B cell (primary cell): Measurements from ENCODE around the gene PDHX. TPM values are rescaled to one million over a fixed set of nuclear protein-coding genes. Genes with fewer than 3 reads are reported as not detected.

ENCODE experiments used
- ATAC-seq: fragments of 200-7000 bp; cut with Tn5 transposase; one replicate; pipeline ENCODE4 v1.10.0; 2021; ENCODE audit warnings: low read depth, mild to moderate bottlenecking, moderate number of reproducible peaks, moderate library complexity
- CTCF ChIA-PET: fragments of 350-600 bp; sonication (Branson Sonifier 250); formaldehyde crosslinking; loops from one replicate; lab custom pipeline; 2021; ENCODE audit warnings: antibody characterized with exemption, inconsistent platforms; lab: Charles Lee
- POLR2A ChIA-PET: fragments of 350-600 bp; sonication (Branson Sonifier 250); formaldehyde crosslinking; loops from one replicate; lab custom pipeline; 2021; ENCODE audit warnings: antibody characterized with exemption; lab: Charles Lee
- DNase-seq: peaks from one replicate; pipeline ENCODE4 v3.0.0; 2013
- H2AFZ ChIP-seq: 2 replicates; pipeline ENCODE4 v1.6.1; 2012; ENCODE audit warnings: mild to moderate bottlenecking, low read depth, low read length; ENCODE audit not compliant: insufficient read depth, poor library complexity, severe bottlenecking
- H3K27ac ChIP-seq, 2 donors: 1 replicate in 1 of 2; 2 replicates in 1 of 2; pipeline ENCODE4 v1.5.1; 2012 to 2013; ENCODE audit warnings: low read length in 2 of 2, mild to moderate bottlenecking in 2 of 2, moderate library complexity in 1 of 2
- H3K27me3 ChIP-seq, 4 experiments: fragments of 200-600 bp in 1 of 4; sonication (generic) in 1 of 4; replicated peaks in 1 of 4; 1 replicate in 2 of 4; 2 replicates in 2 of 4; pipeline versions ENCODE4 v1.6.1 to v1.7.0; 2013 to 2016; ENCODE audit warnings: low read length in 3 of 4, mild to moderate bottlenecking in 2 of 4, mixed read lengths in 1 of 4, moderate library complexity in 1 of 4; ENCODE audit not compliant: insufficient read depth in 4 of 4, control insufficient read depth in 3 of 4; ENCODE audit errors: control extremely low read depth in 1 of 4
- H3K36me3 ChIP-seq, 2 experiments: replicated peaks in 1 of 2; 1 replicate in 1 of 2; 2 replicates in 1 of 2; pipeline versions ENCODE4 v1.6.1 to v1.7.1; 2013; ENCODE audit warnings: low read length in 1 of 2; ENCODE audit not compliant: insufficient read depth in 2 of 2, control insufficient read depth in 1 of 2; ENCODE audit errors: control extremely low read depth in 1 of 2, extremely low read depth in 1 of 2
- H3K4me1 ChIP-seq, 2 donors: fragments of 200-600 bp in 1 of 2; sonication (generic) in 1 of 2; 1 replicate in 1 of 2; 2 replicates in 1 of 2; pipeline versions ENCODE4 v1.5.1 to v1.6.1; 2013 to 2017; ENCODE audit warnings: low read length in 2 of 2; ENCODE audit not compliant: control insufficient read depth in 2 of 2, insufficient read depth in 2 of 2
- H3K4me2 ChIP-seq: replicated peaks from 2 replicates; pipeline ENCODE3; 2012; ENCODE audit warnings: mild to moderate bottlenecking, low read depth, low read length; ENCODE audit not compliant: poor library complexity, severe bottlenecking
- H3K4me3 ChIP-seq, 5 experiments: fragments of 200-600 bp in 1 of 5; sonication (generic) in 1 of 5; 1 replicate in 3 of 5; 2 replicates in 2 of 5; pipeline versions ENCODE4 v1.5.1 to v1.7.0; 2011 to 2016; ENCODE audit warnings: low read length in 4 of 5, mild to moderate bottlenecking in 4 of 5, low read depth in 2 of 5, control low read depth in 1 of 5, moderate library complexity in 1 of 5; ENCODE audit not compliant: insufficient read depth in 1 of 5; ENCODE audit errors: control extremely low read depth in 1 of 5, extremely low read depth in 1 of 5
- H3K79me2 ChIP-seq: fragments of 200-600 bp; sonication (generic); one replicate; pipeline ENCODE4 v1.6.0; 2016; ENCODE audit warnings: low read length; ENCODE audit not compliant: control insufficient read depth, insufficient read depth
- H3K9ac ChIP-seq: fragments of 200-600 bp; sonication (generic); 2 replicates; pipeline ENCODE4 v1.6.1; 2017; ENCODE audit warnings: mild to moderate bottlenecking, low read length, moderate library complexity
- H3K9me3 ChIP-seq, 3 donors: one replicate each; pipeline versions ENCODE4 v1.6.1 to v1.7.1; 2013; ENCODE audit warnings: low read length in 2 of 3; ENCODE audit not compliant: control insufficient read depth in 2 of 3, insufficient read depth in 1 of 3; ENCODE audit errors: control extremely low read depth in 1 of 3
- H4K20me1 ChIP-seq: 2 replicates; pipeline ENCODE4 v1.6.0; 2012; ENCODE audit warnings: mild to moderate bottlenecking, low read length; ENCODE audit not compliant: insufficient read depth, control insufficient read depth, poor library complexity, severe bottlenecking
- H3K27ac Mint-ChIP-seq: one replicate; pipeline ENCODE4 v1.8.0; 2021; ENCODE audit warnings: mixed read lengths
- H3K27me3 Mint-ChIP-seq: one replicate; pipeline ENCODE4 v1.8.0; 2021; ENCODE audit warnings: mixed read lengths
- H3K4me1 Mint-ChIP-seq: one replicate; pipeline ENCODE4 v1.8.0; 2021; ENCODE audit warnings: mixed read lengths
- H3K4me3 Mint-ChIP-seq: one replicate; pipeline ENCODE4 v1.8.0; 2021; ENCODE audit warnings: mixed read lengths
- H3K9me3 Mint-ChIP-seq: one replicate; pipeline ENCODE4 v1.8.0; 2022; ENCODE audit warnings: mixed read lengths; ENCODE audit not compliant: insufficient read depth
- CTCF ChIP-seq: fragments of 200-600 bp; IDR thresholded peaks from one replicate; pipeline ENCODE4 v1.8.0; 2022; ENCODE audit warnings: antibody characterized with exemption, mild to moderate bottlenecking
- EZH2 ChIP-seq: IDR thresholded peaks from 2 replicates; pipeline ENCODE4 v1.6.1; 2012; ENCODE audit warnings: borderline replicate concordance, low read depth, mild to moderate bottlenecking, moderate library complexity, low read length; ENCODE audit not compliant: insufficient read depth, poor library complexity, severe bottlenecking
- WGBS: methylation state at CpG from one replicate; pipeline ENCODE4 v1.1.5; 2013; ENCODE audit warnings: missing lambda C conversion rate; ENCODE audit not compliant: insufficient coverage; 5-methylcytosine and 5-hydroxymethylcytosine counted together
- intact Hi-C: fragments of 100-400 bp; cut with micrococcal nuclease; formaldehyde crosslinking; loops from one replicate; pipeline ENCODE4 v1.10.0; 2022
- polyA minus RNA-seq: library from RNA; depleted of rRNA, polyadenylated mRNA; stranded (reverse); fragments of >200 nt; gene quantifications from 2 replicates; pipeline ENCODE4 v1.2.3, GENCODE V29; 2012
- polyA plus RNA-seq: library from polyadenylated mRNA; depleted of rRNA; stranded (reverse); fragments of >200 nt; gene quantifications from 2 replicates; pipeline ENCODE4 v1.2.3, GENCODE V29; 2012
- total RNA-seq, 2 donors: library from RNA; stranded (reverse); fragments of 120-200 nt in 1 of 2; gene quantifications; 1 replicate in 1 of 2; 2 replicates in 1 of 2; pipeline versions ENCODE4 v1.2.3 to v1.2.4, GENCODE V29; 2013 to 2022

PDHX gene
- total RNA-seq (25.8 and 35.4 TPM in 2 replicates), polyA plus RNA-seq (6.2 and 11.0 TPM in 2 replicates), polyA minus RNA-seq (17.7 and 19.0 TPM in 2 replicates)
- total RNA-seq (2013), result 27.0 TPM

DNA sequence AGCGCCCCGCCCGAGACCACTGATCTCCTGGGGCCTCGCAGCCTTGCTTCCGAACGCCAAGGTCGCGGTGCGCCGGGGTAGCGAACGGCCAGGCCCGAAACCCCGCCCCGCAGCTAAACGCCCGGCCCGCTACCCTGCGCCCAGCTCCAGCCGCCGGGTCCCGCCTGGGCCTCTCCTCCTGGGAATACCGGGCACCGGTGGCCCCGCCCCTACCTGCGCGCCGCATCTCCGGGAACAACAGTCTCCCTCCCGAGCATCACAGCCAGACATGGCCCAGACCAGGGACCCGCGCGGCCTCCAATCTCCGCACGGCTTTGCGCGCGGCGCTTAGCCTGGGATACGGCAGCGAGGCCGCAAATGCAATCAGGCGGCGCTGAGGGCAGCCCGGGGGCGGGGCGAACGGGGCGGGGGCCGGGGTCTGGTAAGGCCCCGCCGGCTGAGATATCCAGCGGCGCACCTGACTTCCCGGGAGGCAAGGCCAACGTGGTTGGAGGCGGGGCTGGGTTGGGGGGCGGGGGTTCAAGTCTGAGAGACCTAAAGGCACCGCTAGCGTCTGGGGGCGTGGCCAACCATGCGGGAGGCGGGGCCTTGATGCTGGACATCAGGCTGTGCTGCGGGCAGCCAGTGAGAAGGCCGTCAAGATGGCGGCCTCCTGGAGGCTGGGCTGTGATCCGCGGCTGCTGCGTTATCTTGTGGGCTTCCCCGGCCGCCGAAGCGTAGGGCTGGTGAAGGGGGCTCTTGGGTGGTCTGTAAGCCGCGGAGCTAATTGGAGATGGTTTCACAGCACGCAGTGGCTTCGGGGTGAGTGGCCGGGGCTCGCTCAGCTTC lies at the start of gene PDHX, which contains the start of gene APIP:
Gene PDHX (plus strand): TSS at position 604 of the 828 bp plus-strand sequence. CDS start 38 bp downstream, at position 642.
Gene APIP (minus strand): TSS at position 365 of the 828 bp plus-strand sequence. CDS start 95 bp downstream, at position 270.
- TF ChIP-seq CTCF (no peak), EZH2 (no peak)
- H3K27me3 Mint-ChIP-seq, result no peaks in the 10 kb centered on the region
- ATAC-seq (peak; percentile 93), DNase-seq (peak; percentile 94)
- Histone ChIP-seq H3K4me1 (peaks cover 10 to 18% of the 10 kb centered on the region in 2 donors), H3K4me3 (peak within 1 kb of the TSS; percentile 64 to 95 (median 85)), H3K27ac (peak within 1 kb of the TSS; percentile 84 to 85), H2AFZ (peak within 1 kb of the TSS; percentile 95), H3K79me2 (peaks cover 47% of the 10 kb centered on the region), H3K9me3 (no peaks in the 10 kb centered on the region), H3K9ac (peak within 1 kb of the TSS; percentile 94), H3K36me3 (no peaks in the 10 kb centered on the region), H3K27me3 (no peaks in the 10 kb centered on the region), H3K4me2 (peak within 1 kb of the TSS; percentile 79), H4K20me1 (no peaks in the 10 kb centered on the region)
- POLR2A ChIA-PET, result interaction anchor here (0.6 to 1.4 kb wide), 5 partner anchors 13 to 811 kb away, joined by 3 to 4 read pairs (median 3); partner anchors contain the start of gene NAT10
- peaks cover 33% of the 10 kb centered on the region for H3K4me1 Mint-ChIP-seq
- peak within 1 kb of the TSS; percentile 97 for H3K27ac Mint-ChIP-seq
- H3K9me3 Mint-ChIP-seq, result no peaks in the 10 kb centered on the region
- peak within 1 kb of the TSS; percentile 99 for H3K4me3 Mint-ChIP-seq
- under 1% methylated on average over 79 of the region's 79 CpGs for WGBS
- CTCF ChIA-PET, result interaction anchor here (0.9 to 4.0 kb wide), 5 partner anchors 9 to 330 kb away, joined by 4 to 19 read pairs (median 5); no protein-coding TSS in a partner anchor
- intact Hi-C loops, result loop anchor here (1.0 to 10.0 kb wide), 9 partner anchors 226 to 1879 kb away; partner anchors contain the start of genes CAPRIN1, CAT, NAT10 and TCP11L1
